Measurements from ENCODE around the gene ITIH5.

- TF ChIP-seq CTCF (conservative IDR thresholded peaks at IDR 0.05; ENCODE audit: low read length) (no peak), EZH2phosphoT487 (IDR thresholded peaks at IDR 0.05; ENCODE audit: borderline replicate concordance) (no peak)
Observed at GRCh38 chr10:7665767-7666166, 999 bp downstream of the ITIH5 start.
